HG03521 (cell line): ENCODE measurements around the gene LAPTM5.

Experiments
- ATAC-seq: cut with Tn5 transposase; IDR thresholded peaks from one replicate; pipeline ENCODE4 v1.9.1; 2021; ENCODE audit warnings: mild to moderate bottlenecking, moderate library complexity; ENCODE audit not compliant: unreplicated experiment

Gene LAPTM5

DNA sequence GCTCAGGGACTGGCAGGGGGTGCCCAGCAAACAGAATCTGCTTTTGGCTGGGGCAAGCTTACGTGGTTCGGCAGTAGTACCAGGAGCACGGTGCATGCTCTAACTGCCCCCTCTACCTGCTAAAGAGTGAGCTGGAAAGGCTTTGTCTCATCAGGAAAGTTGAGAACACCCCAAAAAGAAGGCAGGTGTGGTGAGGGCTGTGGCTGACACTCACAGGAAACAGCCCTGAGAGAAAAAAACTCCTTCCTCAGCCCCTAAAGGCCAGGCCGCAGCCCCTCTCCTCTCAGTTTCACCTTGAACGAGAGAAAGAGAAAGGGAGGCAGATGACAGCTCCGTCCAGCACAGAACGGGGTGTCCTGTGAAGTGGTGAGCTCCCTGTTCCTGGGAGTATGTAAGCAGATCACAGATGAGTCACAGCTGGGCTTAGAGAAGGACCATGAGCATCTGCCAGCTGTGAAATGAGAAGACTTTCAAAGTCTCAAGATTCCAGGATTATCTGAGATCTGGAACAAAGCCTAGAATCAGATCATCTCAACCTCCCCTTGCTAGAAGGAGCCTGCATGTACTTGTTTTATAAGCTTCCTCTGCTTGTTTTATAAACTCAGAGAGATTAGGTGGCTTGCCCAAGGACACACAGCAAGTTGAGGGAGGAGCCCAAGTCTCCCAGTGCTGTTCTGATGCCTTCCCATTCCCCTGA is 13.4 kb downstream of the LAPTM5 start:
- ATAC-seq: no peak

DNA sequence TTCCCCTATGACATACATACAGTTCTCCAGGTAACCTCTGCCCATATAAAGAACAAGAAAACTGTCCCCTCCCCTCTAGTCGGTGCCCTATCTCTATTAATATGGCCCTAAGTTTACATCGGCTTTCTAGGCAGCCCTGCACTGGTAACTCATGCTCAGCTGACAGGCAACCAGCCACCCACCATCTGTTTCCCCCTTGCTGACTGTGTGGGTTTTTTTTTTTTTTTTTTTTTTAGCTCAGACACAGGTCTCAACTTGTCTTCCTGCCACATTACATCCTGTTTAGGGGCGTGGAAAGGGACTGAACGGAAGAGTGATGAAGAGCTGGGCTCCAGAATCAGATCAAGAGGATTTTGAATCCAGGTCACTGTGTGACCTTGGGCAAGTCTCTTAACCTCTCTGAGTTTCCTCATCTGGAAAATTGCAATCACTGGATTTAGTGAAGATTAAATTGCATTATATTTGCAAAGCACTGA is 14.0 kb downstream of the LAPTM5 start:
- ATAC-seq: no peak

DNA sequence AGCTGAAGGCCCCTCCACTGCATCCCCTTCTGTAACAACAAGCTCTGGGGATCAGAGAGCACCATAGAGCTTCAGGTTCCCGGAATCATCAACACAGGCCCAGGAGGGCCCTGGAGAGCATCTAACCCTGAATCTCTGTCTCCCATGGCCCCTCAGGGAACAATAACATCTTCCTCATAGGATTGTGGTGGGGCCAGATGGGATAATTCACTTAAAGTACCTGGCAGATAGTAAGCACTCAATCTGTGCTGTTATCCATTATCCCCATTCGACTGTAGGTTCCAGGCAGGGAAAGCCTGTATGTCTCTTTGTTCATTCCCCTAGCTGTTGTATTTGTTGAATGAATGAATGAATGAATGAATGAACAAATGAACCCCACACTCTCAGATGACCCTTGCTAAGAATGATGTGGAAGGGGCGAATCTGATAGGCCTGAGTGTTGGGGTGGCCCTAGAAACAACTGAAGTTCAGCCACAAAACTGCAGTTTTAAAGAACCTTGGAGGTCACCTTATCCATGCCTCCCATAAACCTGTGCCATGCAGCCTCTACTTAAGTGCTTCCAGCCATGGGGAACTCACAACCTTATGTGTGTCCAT is 14.5 kb downstream of the LAPTM5 start:
- no peak for ATAC-seq

DNA sequence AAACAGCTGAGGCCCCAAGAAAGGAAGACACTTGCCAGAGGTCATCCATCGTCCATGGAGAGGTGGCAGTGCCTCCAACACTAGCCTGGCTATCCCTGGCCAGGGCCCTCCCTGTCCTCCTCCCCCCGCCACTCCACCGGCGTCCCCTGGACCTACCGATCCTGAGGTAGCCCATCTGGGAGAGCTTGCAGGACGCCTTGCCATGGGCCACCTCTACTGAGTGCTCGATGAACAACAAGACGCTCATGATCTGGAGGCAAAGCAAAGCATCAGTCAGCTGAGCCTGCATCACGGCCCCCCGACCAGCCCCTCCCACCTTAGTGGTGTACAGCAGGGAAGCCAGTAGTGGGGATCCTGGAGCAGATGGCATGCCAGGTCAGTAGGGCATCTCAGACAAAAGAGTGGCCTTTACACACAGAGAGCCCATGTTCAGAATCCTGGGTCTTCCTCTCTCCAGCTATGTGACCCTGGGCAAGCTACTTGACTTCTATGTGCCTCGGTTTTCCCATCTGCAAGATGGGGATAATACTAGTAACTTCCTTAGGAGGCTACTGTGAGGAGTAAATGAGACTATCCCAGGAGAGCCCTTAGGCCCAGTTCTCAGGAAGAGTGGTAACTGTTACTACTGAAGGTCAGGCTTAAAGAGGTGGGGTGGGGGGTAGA is 15.1 kb downstream of the LAPTM5 start:
- no peak for ATAC-seq

DNA sequence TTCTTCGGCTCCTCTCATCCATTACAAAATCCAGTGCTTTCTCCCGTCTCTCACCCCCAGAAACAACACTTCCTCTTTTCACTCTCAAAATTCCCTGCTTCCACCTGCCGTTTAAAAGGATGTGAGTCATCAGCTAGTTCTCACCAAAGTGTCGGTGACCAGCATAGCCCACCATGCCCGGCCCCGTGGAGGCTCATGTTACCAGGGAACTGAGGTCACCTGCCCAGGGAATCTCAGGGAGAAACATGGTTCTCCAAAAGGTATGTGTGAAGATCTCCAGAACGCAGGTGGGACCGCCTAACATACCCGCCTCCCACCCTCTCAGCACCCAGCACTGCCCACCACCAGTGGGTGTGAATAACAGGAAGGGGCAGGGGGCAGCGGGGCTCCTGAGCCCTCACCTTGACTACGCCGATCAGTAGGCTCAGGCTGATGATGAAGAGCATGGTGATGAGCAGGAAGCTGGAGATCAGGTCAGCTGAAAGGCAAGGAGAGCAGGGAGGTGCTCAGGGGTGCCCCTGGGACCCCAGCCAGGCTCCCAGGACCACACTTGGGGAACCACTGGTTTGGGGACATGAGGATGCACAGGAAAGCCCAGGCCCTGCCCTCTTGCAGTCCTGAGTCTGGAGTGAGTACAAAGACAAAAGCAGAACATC is 16.2 kb downstream of the LAPTM5 start:
- ATAC-seq: no peak

DNA sequence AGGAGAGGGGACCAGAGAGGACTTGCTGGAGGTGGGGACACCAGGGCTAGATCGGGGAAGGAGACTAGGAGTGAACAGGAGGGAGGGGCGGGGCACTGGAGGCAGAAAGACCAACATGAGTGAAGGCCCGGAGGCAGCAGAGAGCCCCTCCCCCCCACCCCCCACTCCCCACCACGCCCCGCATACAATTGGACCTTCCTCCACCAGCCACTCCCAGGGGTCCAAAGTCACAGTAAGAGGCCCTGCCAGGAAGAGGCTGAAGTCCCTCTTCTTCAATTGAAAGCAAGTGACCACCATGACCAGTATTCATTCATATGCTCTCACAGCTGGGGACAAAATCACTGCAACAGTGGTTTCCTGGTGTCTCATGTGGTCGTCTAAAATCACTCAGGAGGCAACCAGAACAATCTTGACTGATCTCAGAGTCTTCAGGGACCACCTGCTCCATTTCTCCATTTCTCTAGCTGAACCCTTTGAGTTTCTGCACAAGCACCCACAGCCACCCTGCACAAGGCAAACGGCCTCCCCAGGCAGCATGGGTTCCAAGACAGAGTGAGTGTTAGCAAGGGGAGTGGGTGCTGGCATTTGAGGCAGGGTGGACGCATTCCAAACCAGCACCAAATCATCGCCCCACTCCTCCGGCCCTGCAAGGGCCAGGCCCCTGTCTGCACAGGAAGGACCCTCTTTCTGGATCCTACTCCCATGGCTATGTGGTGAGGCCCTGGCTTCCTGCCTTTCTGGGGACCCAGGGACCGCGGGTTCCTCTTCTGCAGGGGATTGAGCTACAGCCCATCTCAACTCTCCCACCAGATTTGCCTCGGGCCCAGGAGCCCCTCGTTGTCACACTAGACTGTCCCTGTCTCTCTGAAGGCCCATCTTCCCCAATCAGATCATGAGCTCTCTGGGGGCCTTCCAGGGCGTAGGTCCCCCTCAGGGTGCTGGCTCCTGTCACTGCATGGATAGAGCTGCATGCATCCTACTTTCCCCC is 17.0 kb downstream of the LAPTM5 start:
- ATAC-seq: no peak

DNA sequence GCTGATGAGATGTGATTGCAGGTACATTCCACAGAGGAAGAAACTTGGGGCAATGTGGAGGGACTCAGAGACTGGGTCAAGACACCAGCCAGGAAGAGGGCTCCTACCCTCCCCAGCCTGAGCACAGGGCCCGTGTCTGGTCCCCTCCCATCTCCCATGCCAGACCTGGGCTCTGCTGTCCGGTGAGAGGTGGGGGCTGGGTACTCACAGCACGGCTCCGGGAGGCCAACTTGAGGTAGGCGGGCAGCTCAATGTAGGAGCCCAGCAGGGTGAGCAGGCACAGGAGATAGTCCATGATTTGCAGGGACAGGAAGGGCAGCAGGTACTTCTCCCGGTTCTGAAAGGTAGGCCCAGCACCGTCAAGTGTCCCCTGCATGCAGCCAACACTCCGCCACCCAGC is 18.0 kb downstream of the LAPTM5 start:
- ATAC-seq: no peak

DNA sequence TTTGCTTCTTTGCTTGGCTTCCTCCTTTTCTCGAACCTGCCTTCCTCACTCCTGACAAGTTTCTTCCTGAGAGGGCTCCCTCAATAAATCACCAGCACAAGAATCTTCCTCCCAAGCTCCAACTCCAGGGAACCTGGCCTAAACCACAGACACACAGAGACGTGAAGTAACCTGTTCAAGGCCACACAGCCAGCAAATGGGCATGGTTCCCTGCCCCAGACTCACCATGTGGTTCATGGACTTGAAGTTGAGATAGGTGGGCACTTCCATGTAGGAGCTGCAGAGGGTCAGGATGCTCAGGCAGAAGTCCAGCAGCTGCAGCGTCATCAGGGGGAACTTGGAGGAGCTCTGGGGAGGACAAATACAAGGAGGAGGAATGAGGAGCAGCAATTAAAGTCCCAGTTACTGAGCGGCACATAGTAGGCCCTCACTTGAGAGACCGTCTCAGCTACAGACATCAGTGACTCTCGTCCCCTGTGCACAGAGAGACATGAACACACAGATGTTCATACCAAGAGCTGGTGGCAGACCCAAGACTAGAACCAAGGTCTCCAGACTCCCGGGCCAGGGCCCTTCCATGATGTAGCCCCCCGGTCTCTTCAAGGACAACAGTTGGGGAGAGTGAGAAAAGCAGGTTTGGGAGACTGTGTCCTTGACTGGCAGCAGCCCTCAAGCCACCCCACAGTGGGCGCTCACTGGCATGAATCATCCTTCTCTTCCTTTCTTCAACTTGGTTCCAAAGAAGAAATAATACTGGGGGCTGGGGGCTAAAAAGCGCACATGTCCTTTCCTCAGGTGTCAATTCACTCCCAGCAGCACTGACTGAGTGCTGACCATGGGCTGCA is 18.6 kb downstream of the LAPTM5 start:
- ATAC-seq: no peak

DNA sequence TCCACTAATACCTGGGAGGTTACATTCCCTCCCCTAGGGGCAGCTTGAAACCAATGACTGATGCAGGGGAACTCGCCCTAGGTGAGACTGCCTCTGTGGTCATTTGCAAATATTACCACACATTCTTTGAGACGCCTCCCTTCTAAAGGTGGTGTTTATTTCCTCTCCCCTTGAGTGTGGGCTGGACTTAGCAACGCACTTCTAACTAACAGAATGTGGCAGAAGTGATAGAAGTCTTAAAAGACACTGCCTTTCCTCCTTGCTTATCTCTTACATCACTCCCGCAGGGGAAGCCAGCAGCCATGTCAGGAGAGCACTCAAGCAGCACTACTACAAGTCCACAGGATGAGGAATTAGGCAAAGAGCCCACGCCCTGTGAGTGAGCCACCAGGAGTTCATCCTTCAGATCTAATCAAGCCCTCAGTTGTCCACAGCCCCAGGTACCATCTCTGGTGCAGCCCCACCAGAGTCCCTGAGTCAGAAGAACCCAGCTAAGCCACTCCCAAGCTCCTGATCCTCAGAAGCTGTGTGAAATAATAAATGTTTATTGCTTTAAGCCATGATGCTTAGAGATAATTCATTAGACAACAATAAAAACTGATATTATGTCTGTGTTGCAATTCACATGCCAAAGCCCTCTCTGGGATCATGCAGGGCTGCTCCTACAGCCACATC is 19.4 kb downstream of the LAPTM5 start:
- no peak for ATAC-seq

DNA sequence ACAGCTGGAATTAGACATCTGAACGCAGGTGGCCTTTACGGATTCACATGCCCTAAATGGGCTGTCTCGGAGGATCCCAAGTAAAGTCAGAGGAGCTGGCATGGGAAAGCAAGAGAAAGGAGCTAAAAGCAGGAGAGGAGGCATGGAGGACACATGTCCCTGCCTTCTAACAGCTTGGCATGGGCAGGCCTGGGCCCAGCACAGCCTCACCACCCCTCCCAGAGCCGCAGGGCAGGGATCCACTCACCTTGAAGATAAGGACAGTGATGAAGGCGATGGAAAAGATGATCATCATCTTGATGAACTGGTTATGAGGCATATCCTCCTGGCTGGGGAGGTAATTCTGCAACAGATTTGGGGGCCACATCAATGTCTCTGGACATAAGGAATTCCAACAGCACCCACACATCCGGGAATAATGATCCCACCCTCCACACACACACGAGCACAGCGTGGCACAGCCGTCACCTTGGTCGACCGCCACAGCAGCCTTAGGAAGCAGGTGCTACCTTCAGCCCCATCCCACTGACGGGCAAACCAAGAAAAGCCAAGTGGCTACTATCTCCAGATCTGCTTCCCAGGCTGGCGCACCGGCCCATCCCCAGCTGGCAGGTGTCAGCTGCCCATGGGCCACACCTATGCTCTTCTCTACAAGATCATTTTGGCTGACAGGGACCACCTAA is 20.1 kb downstream of the LAPTM5 start:
- no peak for ATAC-seq

DNA sequence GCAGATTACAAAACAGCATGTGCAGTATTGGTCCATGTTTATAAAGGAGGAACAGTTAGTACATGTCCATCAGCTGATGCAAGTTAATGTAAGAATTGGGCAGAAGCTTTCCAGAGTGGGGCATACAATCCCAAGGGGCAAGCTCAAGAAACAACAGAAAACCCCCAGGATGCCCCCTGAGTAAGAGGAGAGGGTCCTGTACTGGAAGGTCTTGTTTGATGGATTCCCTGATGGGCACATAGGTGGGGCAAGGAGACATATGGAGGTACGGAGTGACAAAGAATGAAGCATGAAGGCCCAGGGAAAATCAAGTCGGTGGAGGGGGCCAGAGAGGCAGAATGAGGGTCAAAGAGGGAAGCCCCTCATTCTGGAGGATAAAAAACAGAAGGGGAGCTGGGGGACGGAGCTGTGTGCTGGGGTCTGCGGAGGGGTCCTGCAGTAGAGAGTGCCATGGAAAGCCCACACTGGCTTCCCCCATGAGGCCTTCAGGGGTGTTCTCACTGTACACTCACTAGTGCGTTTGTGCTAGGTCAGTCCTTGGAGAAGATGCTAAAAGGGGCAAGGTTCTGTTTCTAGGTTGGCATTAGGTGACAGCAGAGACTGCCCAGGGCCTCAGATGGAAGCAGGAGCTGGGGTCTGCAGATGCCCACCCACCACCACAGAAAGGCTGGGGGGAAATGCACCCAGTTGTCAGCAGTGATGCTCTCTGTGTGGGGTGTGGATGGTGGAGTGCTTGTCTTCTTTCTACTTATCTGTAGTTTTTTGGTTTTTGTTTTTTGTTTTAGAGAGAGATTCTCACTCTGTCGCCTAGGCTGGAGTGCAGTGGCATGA is 21.7 kb downstream of the LAPTM5 start:
- no peak for ATAC-seq

DNA sequence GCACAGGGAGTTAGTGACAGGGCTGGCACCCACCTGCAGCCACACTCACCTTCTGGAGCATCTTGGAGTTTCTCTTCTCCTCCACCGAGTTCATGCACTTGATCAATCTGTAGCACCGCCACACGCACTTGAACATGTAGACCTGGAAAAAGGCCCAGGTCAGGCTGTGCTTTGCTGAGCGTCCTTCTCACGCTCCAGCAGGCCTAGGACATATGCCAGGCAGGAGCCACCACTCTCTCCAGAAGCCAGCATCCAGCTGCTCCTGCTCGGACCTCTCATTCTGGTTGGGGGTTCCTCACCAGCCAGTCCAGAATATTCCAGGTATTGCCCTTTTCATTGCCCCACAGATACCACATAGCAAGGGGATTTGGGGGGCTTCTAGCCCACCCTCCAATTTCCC is 22.4 kb downstream of the LAPTM5 start:
- no peak for ATAC-seq

DNA sequence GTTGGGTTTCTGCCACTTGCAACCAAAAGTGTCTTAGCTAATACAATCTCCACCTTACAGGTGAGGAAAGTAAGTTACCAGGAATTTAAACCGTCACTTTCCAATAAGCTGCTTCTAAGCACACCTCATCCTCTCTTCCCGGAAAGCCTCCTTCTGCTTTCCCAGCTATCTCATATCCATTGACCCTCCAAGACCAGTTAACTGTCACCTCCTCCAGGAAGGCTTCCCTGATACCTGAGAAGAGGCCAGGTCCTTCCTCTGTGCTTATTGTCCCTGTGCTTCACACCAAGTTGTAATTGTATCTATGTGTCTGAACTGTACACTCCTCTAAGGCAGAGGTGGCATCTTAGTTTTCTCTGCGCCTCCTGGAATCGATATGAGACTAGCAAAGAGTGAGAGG is 23.0 kb downstream of the LAPTM5 start:
- no peak for ATAC-seq

DNA sequence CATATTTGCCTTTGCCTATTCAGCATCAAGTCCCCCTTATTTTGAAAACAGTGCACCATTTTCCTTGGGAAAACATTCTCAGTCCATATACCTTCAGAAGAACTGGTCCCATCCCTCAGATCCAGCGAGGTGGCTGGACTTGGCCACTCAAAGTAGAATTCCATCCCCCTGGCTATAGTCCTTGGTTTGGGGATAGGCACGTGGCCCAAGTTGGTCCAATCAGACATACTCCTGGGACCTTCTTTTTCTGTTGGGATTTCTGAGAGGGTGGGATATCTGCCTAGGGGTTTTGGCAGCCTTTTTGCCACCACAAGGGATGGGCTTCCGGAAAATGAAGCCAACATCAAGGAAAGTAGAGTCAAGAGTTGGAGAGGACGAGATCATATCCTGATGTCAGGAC is 23.5 kb downstream of the LAPTM5 start:
- ATAC-seq: no peak

DNA sequence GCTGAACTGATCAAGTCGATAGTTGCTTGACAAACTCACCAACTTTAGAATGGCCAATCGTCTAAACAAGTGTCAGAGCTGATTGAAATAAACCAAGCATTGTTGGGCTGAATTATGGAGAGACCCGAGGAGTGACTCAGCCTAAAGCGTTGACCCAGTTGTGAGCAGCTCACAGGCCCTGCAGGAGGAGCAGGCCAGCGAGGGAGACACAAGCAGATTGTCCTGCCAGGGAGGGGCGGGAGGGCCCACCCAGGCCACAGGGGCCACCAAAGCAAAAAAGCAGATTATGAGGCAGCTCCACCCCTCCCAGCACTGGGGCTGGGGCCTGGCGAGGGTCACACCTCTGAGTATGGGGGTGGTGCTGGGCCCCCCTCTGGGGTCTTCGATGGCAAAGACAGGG is 24.1 kb downstream of the LAPTM5 start:
- no peak for ATAC-seq

DNA sequence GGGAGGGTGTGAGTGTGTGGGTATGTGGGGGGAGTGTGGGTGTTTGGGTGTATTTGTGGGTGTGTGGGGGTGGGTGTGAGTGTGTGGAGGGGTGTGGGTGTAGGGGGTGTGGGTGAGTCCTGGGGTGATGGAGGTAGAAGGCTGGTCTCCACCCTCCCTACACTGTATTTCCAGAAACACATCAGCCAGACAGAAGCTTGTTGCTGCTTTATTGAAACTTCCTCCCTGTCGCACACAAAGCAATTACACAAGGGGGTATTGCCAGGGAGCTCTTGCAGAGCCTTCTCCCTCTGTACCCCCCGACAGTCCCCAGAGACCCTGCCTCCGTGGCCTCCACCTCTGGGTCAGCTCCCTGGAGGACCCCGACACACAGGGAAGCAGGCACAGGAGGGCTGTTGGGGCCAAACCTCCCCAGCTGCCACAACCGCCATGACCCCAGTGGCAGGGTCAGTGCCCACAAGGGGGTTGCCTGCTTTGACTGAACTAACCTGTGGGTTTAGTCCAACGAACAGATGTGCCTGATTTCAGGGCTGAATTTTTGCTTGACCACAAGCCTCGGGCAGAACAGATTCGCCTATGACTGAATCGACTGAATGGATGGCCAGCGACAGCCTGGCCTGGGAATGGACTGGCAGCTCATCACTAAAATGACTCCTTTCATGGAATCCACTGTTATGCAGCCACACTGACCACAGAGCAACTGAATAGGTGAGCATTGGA is 25.1 kb downstream of the LAPTM5 start:
- ATAC-seq: no peak

DNA sequence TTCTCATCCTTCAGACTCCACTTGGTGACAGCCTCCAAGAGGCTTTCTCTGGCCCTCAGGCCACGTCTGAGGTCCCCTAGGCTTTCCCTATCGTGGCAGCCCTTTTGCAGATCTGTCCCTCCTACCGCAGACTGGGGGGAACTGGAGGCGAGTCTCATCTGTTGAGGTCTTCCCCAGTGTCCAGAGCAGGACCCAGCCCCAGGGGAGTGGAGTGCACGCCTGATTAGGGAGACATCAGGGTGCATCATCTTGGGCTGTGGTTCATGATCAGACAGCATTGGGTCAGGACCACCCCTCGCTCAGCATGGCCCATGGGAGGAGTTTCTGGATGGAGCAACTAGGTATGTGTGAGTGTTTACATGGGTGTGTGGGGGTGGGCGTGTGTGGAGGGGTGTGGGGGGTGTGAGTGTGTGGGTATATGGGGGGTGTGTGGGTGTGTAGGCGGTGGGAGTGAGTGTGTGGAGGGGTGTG is 25.7 kb downstream of the LAPTM5 start:
- no peak for ATAC-seq
